ENCODE data around the gene UCP2.

The UCP2 gene

DNA sequence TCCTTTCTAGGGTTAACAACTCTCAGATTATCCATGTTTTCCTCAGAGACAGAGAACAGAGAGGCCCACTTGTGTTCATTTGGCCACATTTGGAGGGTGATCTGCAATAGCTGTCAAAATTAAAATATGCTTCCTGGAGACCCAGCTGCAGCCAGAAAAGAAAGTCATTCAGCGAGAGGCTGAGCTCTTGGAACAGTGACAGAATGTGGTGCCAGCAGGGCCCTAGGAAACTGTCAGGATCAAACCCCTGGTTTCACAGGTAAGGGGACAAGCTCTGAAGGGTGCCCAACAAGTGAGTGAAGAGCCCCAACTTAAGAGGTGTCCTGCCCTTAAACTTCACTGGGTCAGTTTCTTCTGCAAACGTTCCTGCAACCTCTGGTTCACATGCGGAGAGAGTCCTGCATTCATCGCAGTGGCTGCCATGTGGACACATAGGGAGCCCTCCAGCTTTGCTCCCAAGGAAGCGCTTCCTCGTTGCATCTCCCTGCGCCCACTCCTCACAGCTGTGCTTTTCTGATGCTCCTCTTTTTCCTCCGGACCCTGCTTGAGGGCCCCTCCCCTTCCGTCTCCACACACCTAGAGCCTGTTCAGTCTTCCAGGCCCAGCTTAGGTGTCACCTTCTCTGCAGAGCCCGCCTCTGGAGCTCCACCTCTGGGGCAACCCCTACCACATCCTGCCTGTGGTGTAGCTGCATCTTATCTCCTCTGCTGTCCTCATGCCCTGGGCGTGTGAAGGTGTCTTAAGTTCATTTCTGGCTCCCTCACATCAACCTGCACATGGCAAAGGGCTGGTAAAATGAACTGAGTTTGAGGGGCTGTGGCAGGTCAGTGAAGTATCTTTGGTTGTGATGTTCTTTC is 22.3 kb upstream of the UCP2 start:
- Histone ChIP-seq H3K36me3 (replicated peaks) (no peaks in the 10 kb centered on the region), H3K27me3 (replicated peaks) (no peaks in the 10 kb centered on the region), H3K4me3 (ENCODE audit: low read depth, low read length) (no peak overlapping the region), H3K27ac (no peak overlapping the region)
- TF ChIP-seq, protein P1, sequence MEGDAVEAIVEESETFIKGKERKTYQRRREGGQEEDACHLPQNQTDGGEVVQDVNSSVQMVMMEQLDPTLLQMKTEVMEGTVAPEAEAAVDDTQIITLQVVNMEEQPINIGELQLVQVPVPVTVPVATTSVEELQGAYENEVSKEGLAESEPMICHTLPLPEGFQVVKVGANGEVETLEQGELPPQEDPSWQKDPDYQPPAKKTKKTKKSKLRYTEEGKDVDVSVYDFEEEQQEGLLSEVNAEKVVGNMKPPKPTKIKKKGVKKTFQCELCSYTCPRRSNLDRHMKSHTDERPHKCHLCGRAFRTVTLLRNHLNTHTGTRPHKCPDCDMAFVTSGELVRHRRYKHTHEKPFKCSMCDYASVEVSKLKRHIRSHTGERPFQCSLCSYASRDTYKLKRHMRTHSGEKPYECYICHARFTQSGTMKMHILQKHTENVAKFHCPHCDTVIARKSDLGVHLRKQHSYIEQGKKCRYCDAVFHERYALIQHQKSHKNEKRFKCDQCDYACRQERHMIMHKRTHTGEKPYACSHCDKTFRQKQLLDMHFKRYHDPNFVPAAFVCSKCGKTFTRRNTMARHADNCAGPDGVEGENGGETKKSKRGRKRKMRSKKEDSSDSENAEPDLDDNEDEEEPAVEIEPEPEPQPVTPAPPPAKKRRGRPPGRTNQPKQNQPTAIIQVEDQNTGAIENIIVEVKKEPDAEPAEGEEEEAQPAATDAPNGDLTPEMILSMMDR (IDR thresholded peaks at IDR 0.05; ENCODE audit: low read depth, low read length, missing control alignments): no peak
- DNase-seq: no peak
- in situ Hi-C loops (cut with HindIII; ENCODE audit: low pct_ligation_motif_present, low sequenced_read_pairs): no loop called here

DNA sequence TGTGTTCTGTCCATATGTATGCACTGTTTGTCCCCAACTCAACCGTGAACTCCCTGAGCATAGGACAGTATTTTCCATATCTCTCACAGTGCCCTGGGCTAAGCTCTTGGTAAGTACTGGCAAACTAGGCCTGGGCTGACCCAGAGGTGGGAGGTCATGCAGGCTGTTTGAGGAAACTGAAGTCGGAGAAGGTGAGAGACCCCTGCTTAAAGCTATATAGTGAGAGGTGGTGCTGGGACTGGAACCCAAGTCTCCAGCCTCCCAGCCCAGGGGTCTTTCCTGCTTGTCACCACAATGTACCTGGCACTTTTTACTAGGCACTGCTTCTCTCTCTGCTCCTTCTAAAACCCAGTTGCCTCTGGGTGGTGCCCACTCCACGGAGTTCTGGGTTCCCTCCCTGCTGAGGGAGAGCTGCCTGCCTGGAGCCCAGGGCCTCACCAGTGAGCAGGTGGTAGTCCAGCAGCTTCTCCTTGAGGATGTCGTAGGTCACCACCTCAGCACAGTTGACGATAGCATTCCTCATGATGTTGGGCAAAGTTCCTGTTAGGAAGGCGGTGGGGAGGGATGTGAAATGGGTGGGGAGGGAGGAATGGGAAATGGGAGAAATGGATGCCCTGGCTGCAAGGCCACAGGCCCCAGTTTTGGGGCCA is 21.5 kb upstream of the UCP2 start:
- in situ Hi-C loops (cut with HindIII; ENCODE audit: low pct_ligation_motif_present, low sequenced_read_pairs): no loop called here
- H3K27me3 ChIP-seq (replicated peaks): no peaks in the 10 kb centered on the region
- H3K4me3 ChIP-seq (ENCODE audit: low read depth, low read length): no peak overlapping the region
- TF ChIP-seq, protein P1 (IDR thresholded peaks at IDR 0.05; ENCODE audit: low read depth, low read length, missing control alignments): no peak
- DNase-seq: no peak
- H3K27ac ChIP-seq: no peak overlapping the region
- no peaks in the 10 kb centered on the region for H3K36me3 ChIP-seq (replicated peaks)

DNA sequence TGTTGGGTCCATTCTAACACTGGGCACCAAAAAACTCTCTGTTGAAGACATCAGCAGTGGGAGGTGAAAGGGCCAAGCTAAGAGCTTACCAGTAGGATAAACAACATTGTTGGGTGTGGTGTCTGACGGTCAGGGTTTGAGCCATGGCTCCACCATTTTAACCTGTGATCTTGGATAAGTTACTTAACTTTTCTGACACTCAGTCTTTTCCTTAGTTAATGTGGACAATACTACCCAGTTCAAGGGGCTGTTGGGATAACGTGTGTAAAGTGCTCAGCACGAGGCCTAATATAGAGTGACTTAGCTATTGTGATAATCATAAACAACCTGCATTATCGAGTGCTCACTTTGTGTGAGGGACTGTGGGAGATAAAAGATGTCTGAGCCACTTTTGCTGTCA is 20.2 kb upstream of the UCP2 start:
- Histone ChIP-seq H3K27me3 (replicated peaks) (no peaks in the 10 kb centered on the region), H3K36me3 (replicated peaks) (no peaks in the 10 kb centered on the region), H3K27ac (no peak overlapping the region), H3K4me3 (ENCODE audit: low read depth, low read length) (no peak overlapping the region)
- in situ Hi-C loops (cut with HindIII; ENCODE audit: low pct_ligation_motif_present, low sequenced_read_pairs): no loop called here
- TF ChIP-seq, protein P1 (IDR thresholded peaks at IDR 0.05; ENCODE audit: low read depth, low read length, missing control alignments): no peak
- DNase-seq: no peak

DNA sequence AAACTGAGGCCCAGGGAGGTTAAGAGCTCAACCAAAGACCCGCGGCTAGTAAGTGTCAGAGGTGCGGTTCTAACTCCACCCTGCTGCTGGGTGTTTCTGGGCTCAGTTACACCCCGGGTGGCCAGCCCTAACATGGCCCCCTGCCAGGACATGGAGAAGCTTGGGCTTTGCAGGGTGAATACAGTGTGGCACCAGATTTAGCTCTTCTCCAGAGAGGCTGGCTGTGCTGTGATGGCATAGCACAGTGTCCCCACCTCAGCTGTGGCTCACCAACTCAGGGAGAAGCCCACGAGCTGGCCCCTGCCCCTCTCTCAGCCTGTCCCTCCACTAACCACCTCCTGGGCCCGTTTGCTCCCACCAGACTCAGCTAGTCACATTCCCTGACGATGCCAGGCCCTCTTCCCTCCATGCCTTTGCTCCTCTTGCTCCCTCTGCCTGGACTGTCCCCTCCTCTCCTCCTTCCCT is 19.2 kb upstream of the UCP2 start:
- TF ChIP-seq, protein P1 (IDR thresholded peaks at IDR 0.05; ENCODE audit: low read depth, low read length, missing control alignments): no peak
- H3K4me3 ChIP-seq (ENCODE audit: low read depth, low read length): no peak overlapping the region
- in situ Hi-C loops (cut with HindIII; ENCODE audit: low pct_ligation_motif_present, low sequenced_read_pairs): no loop called here
- no peaks in the 10 kb centered on the region for H3K27me3 ChIP-seq (replicated peaks)
- H3K27ac ChIP-seq: no peak overlapping the region
- DNase-seq: no peak
- no peaks in the 10 kb centered on the region for H3K36me3 ChIP-seq (replicated peaks)

DNA sequence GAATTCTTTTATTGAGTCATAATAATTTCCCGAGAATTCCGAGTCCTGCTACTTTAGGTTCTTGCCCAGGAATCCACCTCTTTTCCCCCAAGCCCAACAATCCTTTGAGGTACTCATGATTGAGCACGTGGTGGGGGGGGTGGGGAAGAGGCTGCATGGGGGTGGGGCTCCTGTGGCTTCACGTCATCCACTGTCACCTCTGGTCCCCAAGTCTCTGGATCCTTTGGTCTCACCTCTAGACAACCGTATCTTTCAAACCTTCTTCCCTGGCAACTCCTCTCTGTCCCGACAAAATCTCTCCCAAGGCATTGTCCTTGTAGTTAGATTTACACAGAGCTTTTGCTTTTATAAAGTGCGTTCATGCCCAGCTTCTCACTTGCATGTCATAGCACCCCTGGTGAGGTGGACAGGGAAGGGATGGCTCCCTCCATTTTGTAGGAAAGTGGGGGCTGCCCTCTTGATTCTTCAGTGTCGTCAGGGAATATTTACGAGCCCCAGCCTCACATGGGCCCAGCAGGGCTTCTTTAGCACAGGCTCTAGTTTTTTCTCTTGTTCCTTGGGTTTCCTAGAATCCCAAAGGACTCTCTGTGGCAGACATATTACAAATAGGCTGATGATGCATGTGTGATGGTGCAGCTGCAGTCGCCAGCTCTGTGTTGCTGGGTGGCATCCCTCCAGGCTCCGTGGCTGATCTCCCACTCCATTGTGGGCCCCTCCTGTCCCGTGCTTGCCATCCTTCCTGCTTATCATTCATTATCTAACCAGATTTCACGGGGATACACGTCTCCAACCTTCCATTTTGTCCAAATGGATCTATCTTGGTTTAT is 17.9 kb upstream of the UCP2 start:
- H3K27ac ChIP-seq: no peak overlapping the region
- in situ Hi-C loops (cut with HindIII; ENCODE audit: low pct_ligation_motif_present, low sequenced_read_pairs): no loop called here

More for the DNA sequence above, 17.9 kb upstream of the UCP2 start:
- TF ChIP-seq, protein P1 (IDR thresholded peaks at IDR 0.05; ENCODE audit: low read depth, low read length, missing control alignments): no peak
- no peak for DNase-seq
- H3K27me3 ChIP-seq (replicated peaks): no peaks in the 10 kb centered on the region
- no peak overlapping the region for H3K4me3 ChIP-seq (ENCODE audit: low read depth, low read length)
- H3K36me3 ChIP-seq (replicated peaks): no peaks in the 10 kb centered on the region

Data from brain microvascular endothelial cell (primary cell).